Kidney (tissue), 14 donors: ENCODE data around the gene CDC34. TPM values are rescaled to one million over a fixed set of nuclear protein-coding genes. Genes with fewer than 3 reads are reported as not detected.

Source experiments
- DNase-seq, 5 donors: peaks; one replicate each; pipeline ENCODE4 v3.0.0-alpha.2; 2013 to 2020
- FAIRE-seq: peaks from 2 replicates; lab custom pipeline; 2012; peaks lifted over from hg19 to GRCh38; lab: Jason Lieb, UNC
- H3K27ac ChIP-seq, 2 donors: one replicate each; pipeline ENCODE4 v1.7.0; 2013; ENCODE audit warnings: low read depth in 2 of 2, low read length in 2 of 2, inconsistent platforms in 1 of 2
- H3K27me3 ChIP-seq: one replicate; pipeline ENCODE4 v1.7.1; 2013; ENCODE audit warnings: low read length, inconsistent platforms; ENCODE audit not compliant: control insufficient read depth, insufficient read depth
- H3K36me3 ChIP-seq, 3 donors: one replicate each; pipeline versions ENCODE4 v1.7.0 to v1.7.1; 2013; ENCODE audit warnings: low read length in 3 of 3, control low read depth in 1 of 3, inconsistent platforms in 1 of 3; ENCODE audit not compliant: insufficient read depth in 3 of 3, control insufficient read depth in 2 of 3
- H3K4me1 ChIP-seq, 3 donors: one replicate each; pipeline versions ENCODE4 v1.7.0 to v1.7.1; 2013; ENCODE audit warnings: low read length in 3 of 3, inconsistent platforms in 1 of 3, low read depth in 1 of 3; ENCODE audit not compliant: control insufficient read depth in 2 of 3, insufficient read depth in 2 of 3
- H3K4me3 ChIP-seq, 3 donors: one replicate each; pipeline versions ENCODE4 v1.7.0 to v1.8.1; 2013; ENCODE audit warnings: low read length in 3 of 3, control low read depth in 1 of 3, inconsistent platforms in 1 of 3
- H3K9ac ChIP-seq, 3 donors: one replicate each; pipeline versions ENCODE4 v1.7.0 to v1.7.1; 2013; ENCODE audit warnings: low read length in 3 of 3, control low read depth in 1 of 3, inconsistent platforms in 1 of 3
- H3K9me3 ChIP-seq, 3 donors: one replicate each; pipeline versions ENCODE4 v1.7.0 to v1.7.1; 2013; ENCODE audit warnings: low read length in 3 of 3, control low read depth in 1 of 3, inconsistent platforms in 1 of 3; ENCODE audit not compliant: control insufficient read depth in 2 of 3, insufficient read depth in 1 of 3
- CTCF ChIP-seq: IDR thresholded peaks from 3 replicates; pipeline ENCODE4 v1.5.1; 2012; ENCODE audit warnings: mild to moderate bottlenecking, moderate library complexity, borderline replicate concordance; ENCODE audit not compliant: insufficient read depth; ENCODE audit errors: extremely low read depth
- intact Hi-C: fragments of 100-400 bp; cut with DNase I; formaldehyde crosslinking; loops from one replicate; pipeline ENCODE4 v1.11.1; 2022
- polyA plus RNA-seq: library from polyadenylated mRNA; stranded (reverse); fragments of 350-450 nt; fragmentation: Illumina TruSeq; extraction: RNeasy Lipid Tissue Mini Kit (QIAGEN cat#74804); gene quantifications from one replicate; pipeline ENCODE4 v1.2.3, GENCODE V29; 2014; ENCODE audit warnings: low read depth, low replicate concordance; ENCODE audit not compliant: insufficient read depth
- total RNA-seq: library from RNA; stranded (reverse); fragmentation: NEBNext Ultra II Directional; extraction: Animal tissue kit (Norgen Biotek cat#: 25700); gene quantifications from one replicate; pipeline ENCODE4 v1.2.1, GENCODE V29; 2021
- donor health status: control.
- donor health status: control.
- donor health status: control.
- donor health status: control.
- donor health status: control.
- donor health status: DM: yes; HTN: yes; CAD: no.
- donor health status: Normal renal cell carcinoma (clear cell type).

Gene CDC34
- total and polyA plus RNA-seq, 2 donors from 2014 or later = 33.8 to 72.3 TPM

- Histone ChIP-seq H3K27me3 (no peaks in the 10 kb centered on the region), H3K4me3 (no peak overlapping the region), H3K9ac (no peak overlapping the region), H3K9me3 (no peaks in the 10 kb centered on the region), H3K36me3 (peaks cover 0 to 13% (median 0%) of the 10 kb centered on the region in 3 donors), H3K27ac (no peak overlapping the region), H3K4me1 (peaks cover 0 to 7% (median 0%) of the 10 kb centered on the region in 3 donors)
- intact Hi-C loops = no loop called here
- TF ChIP-seq CTCF = no peak
- FAIRE-seq (no peak), DNase-seq (peak in 1 of 5 donors; percentile 79)
Observed at GRCh38 chr19:581399-582111, 50.0 kb downstream of the CDC34 start.

GRCh38 chr19:582497-583197 is 51.1 kb downstream of the CDC34 start:
- H3K27me3 ChIP-seq = no peaks in the 10 kb centered on the region
- no peak overlapping the region for H3K4me3 ChIP-seq
- H3K27ac ChIP-seq = no peak overlapping the region
- FAIRE-seq = no peak
- no peak overlapping the region for H3K9ac ChIP-seq
- intact Hi-C loops = no loop called here
- DNase-seq = peak in 1 of 5 donors; percentile 69
- peaks cover 0 to 13% (median 0%) of the 10 kb centered on the region in 3 donors for H3K36me3 ChIP-seq
- no peaks in the 10 kb centered on the region for H3K9me3 ChIP-seq
- TF ChIP-seq CTCF = no peak
- no peaks in the 10 kb centered on the region for H3K4me1 ChIP-seq

- Histone ChIP-seq H3K4me1 (peaks cover 0 to 2% (median 0%) of the 10 kb centered on the region in 3 donors), H3K9me3 (no peaks in the 10 kb centered on the region), H3K9ac (no peak overlapping the region), H3K36me3 (peaks cover 0 to 13% (median 0%) of the 10 kb centered on the region in 3 donors), H3K4me3 (no peak overlapping the region), H3K27me3 (no peaks in the 10 kb centered on the region), H3K27ac (no peak overlapping the region)
- DNase-seq (no peak), FAIRE-seq (no peak)
- intact Hi-C loops = no loop called here
- no peak for TF ChIP-seq CTCF
Observed at GRCh38 chr19:583198-583967, 51.8 kb downstream of the CDC34 start.
